ENCODE measurements around the gene PDHX. TPM values are rescaled to one million over a fixed set of nuclear protein-coding genes. Genes with fewer than 3 reads are reported as not detected.
"Not testable (repeated sequence)": the region's sequence is repeated elsewhere in the genome, so short reads cannot be mapped to it uniquely, and the experiment has no call there.

The PDHX gene
- polyA plus RNA-seq, 3 donors = 37.6 to 41.9 (median 40.0) TPM

GRCh38 chr11:34909955-34910354 lies 6.5 kb upstream of the PDHX start:
- DNase-seq (ENCODE audit: low read depth in 3 of 3, low spot score in 2 of 3) = no peak

- DNase-seq (ENCODE audit: low read depth in 3 of 3, low spot score in 2 of 3) = no peak
Measured at GRCh38 chr11:34910817-34911216, 5.6 kb upstream of the PDHX start.

GRCh38 chr11:34911676-34912075 lies 4.7 kb upstream of the PDHX start:
- no peak for DNase-seq (ENCODE audit: low read depth in 3 of 3, low spot score in 2 of 3)

GRCh38 chr11:34913556-34913955 lies 2.9 kb upstream of the PDHX start:
- DNase-seq (ENCODE audit: low read depth in 3 of 3, low spot score in 2 of 3) = not testable (repeated sequence)

GRCh38 chr11:34915136-34916014 lies 1.0 kb upstream of the PDHX start:
- DNase-seq (ENCODE audit: low read depth in 3 of 3, low spot score in 2 of 3) = peak in 2 of 3 donors; percentile 29 to 52

DNA sequence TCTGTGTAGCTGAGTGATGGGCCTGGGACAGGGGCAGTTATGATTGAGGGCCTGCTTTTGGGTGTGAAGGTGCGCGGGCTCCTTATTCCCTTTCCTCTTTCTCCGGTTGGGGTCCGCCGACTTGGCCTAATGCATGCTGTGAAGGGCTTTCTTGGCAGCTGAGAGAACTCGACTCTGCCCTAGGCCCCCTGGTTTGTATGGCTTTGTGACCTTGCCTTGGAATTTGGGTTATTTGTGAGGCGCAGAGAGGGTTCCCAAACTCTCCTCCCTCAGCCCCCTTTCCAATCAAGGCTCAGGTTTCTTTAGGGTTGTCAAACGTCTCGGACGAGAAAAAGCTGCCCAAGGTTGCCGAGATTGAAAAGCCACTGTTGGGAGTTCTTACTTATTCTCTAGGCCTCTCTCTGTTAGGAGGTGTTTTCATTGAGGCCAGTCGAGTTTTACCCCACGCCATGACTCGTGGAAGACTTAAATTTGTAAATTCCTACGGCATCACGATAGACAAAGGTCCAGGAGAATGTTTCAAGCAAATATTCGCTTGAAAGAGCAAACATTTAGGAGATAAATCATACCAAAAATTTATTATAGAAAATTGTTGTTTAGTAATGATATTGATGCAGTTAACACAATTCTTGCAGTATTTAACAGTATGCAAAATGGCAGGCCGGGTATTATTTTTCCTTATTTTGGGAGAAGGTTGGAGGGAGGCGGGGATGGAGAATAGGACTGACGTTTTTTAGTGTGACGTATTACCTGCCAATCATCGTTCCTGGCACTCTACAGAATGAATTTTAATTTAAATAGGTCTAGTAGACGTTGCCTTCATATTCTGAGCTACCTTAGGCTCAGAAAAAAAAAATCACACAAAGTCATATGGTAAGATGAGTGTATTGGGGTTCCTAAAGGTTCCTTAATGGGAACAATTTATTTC lies 689 bp downstream of the PDHX start:
- DNase-seq (ENCODE audit: low read depth in 3 of 3, low spot score in 2 of 3) = peak; percentile 15 to 40 (median 29)

DNA sequence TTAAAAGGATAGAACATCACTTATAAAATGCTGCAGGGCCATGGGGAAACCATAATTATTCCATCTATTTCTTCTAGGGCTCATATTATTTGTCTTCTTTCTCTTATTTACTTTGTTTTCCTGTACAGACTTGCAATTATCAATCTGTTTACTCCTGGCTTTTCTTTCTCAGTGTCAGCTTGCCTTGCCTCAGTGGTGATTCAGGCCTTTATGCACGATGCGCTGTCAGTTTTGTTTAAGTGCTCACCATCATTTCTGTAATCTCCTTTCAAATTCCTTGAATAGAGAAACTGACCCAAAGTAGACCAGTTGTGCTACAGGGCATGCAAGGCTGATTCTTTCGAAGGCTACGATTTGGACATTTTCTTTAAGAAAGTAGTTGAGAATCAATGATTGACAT lies 4.7 kb downstream of the PDHX start:
- no peak for DNase-seq (ENCODE audit: low read depth in 3 of 3, low spot score in 2 of 3)

GRCh38 chr11:34924714-34925113 lies 8.3 kb downstream of the PDHX start:
- no peak for DNase-seq (ENCODE audit: low read depth in 3 of 3, low spot score in 2 of 3)

DNA sequence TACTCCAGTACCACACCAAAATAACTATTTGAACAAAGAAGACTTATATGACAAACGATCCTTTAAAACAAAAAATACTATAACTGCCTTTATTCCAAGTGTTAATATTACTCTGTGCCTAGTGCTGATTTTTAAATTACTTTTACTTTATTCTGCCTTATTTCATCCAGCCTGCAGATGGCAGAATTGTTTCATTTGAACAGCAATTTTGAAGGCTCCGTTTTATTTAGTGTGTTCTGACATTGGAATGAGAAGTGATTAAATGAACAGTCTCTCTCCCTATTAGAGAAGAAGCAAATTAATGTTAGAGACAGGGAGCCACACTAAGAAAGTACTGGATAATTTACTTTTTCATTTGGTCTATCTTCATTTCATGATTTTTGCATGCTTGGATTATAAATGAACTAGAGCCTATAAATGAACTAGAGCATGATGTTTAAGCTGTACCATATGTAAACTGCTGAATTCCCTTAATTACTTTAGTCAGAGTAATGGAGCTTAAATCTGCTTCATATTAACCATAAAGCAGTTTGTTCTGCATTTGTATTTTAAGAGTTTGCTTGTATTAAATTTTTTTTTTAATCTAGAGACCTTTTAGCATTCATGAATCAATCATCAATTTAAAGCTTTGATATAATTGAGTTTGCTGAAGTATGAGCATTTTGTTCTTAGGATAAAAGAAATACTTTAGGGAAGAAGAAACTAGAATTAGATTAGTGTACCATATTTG lies 9.8 kb downstream of the PDHX start:
- peak; percentile 29 to 45 (median 39) for DNase-seq (ENCODE audit: low read depth in 3 of 3, low spot score in 2 of 3)

DNA sequence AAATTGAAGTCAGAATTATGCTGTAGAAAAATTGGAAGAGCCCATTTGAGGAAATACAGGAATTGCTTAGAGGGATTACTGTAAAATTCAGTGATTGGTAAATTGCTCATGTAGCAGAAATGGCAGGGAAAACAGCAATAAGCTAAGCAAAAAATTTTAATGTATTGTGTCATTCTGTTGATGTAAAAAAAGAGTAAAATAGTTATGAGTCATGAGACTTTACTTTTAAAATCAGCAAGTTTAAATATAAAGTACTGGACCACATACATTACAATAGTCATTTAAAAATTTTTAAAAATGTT lies 10.4 kb downstream of the PDHX start:
- no peak for DNase-seq (ENCODE audit: low read depth in 3 of 3, low spot score in 2 of 3)

DNA sequence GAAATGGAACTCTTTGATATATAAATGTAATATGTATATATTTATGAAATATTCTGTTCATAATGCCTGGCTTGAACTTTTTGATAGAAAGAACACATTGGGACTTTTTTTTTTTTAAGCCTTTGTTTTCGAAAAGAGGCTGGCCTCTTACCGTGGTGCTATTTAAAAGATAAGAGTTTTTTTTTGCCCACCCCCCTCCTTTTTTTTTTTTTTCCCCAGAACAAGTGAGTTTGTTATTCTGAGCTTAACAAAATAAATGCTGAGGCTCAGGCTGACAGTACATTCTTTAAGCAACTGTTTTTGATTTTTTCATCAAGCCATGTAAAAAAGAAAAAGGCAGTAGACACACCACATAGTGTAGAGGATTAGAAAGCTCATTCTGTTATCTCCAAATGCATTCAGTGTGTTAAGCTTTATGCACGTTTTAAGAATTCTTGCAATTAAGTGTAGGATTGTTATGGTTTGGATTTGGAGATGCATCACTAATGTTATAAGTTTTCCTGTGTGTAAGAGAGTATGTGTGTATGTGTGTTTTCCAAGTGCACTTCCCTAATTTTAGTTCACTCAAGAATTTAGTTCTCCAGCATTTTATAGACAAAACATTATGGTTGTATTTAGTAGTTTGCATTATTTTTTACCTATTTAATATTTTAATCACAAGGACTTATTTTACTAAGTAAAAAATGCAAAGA lies 12.0 kb downstream of the PDHX start:
- DNase-seq (ENCODE audit: low read depth in 3 of 3, low spot score in 2 of 3) = no peak

DNA sequence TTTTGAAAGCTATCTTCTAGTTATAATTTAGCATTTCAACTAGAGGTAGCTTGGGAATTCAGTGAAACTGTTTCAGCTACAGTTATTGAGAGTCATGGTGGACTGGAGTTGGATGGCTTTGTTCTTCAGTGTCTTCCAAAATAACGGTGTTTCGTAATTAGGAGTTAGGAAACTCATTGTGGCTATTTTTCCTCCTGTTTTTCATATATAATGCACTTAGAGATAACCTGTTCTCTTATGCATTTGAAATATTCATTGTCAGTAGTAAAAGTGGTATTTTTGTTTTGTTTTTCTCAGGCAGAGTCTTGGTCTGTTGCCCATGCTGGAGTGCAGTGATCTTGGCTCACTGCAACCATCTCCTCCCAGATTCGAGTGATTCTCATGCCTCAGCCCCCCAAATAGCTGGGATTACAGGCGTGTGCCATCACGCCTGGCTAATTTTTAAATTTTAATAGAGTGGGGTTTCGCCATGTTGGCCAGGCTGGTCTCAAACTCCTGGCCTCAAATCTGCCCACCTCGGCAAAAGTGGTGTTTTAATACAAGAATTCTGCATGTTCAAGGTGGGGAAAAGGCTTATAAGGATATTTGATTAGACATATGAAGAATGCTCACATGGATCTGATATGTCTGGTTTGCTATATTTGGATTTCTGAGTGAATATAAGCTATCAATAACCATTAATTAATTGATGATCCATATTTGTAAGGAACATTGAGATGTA lies 12.7 kb downstream of the PDHX start:
- no peak for DNase-seq (ENCODE audit: low read depth in 3 of 3, low spot score in 2 of 3)

GRCh38 chr11:34929794-34930763 lies 13.7 kb downstream of the PDHX start:
- no peak for DNase-seq (ENCODE audit: low read depth in 3 of 3, low spot score in 2 of 3)

- DNase-seq (ENCODE audit: low read depth in 3 of 3, low spot score in 2 of 3) = no peak
Measured at GRCh38 chr11:34936945-34937629, 20.7 kb downstream of the PDHX start.

DNA sequence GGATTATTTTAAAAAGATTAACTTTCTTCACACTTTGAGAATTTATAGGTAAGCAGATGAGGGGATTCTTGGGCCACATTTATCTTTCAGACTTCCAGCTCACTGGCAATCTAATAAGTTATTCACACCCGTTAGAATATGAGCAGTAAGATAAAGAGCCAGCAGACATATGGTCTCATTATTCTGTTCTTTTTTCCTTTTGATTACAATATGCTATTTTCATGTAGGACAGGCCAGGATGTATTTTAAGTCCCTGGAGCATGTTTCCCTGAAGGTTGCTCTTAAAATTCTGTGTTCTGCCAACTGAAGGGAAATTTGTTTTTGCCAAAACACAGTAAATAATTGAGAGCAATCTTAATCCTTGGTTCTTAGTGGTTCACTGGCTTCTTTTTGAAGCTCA lies 22.2 kb downstream of the PDHX start:
- no peak for DNase-seq (ENCODE audit: low read depth in 3 of 3, low spot score in 2 of 3)

DNA sequence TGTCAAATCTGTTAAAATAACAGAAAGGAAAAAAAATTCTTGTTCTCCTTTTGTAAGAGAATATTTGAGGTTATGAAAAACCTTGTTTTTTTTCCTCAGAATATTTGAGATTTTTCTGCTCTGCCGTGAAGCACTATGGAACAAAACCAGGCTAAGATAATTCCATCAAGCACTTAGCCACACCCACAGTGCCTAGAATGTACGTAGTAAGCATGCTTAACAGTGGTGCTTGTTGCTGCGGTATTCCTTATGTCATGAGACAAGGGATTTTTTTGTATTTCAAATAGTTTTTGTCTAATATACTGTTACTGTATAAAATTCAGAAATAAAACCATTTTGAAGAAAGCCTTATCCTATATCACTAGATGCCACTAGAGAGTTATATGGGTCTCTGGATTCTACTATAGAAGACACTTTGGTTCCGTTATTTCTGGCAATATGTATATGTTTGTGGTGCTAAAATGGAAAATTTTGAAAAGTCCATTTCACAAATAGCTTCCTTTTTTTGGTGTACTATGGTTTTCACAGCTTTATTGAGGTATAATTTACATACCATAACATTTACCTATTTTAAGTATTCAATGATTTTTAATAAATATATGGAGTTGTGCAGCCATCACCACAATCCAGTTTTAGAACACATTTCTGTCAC lies 23.7 kb downstream of the PDHX start:
- no peak for DNase-seq (ENCODE audit: low read depth in 3 of 3, low spot score in 2 of 3)

DNA sequence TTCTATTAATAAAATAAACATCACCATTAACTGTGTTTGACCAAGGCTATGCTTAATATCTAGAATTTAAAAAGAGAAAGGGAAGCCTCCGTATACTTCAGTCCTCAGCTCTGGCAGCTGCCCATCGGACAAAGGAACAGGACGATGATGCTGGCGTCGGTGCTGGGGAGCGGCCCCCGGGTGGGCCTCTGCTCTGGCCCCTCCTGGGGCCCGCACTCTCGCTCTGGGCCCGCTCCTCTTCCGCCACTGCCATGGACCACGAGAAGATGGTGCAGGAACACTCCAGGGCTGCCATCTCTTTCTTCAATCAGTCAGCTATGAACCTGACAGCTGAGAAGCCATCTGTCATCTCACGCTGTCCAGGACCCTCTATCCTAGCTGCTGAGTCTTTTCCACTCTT lies 25.3 kb downstream of the PDHX start:
- no peak for DNase-seq (ENCODE audit: low read depth in 3 of 3, low spot score in 2 of 3)

- DNase-seq (ENCODE audit: low read depth in 3 of 3, low spot score in 2 of 3) = no peak
Measured at GRCh38 chr11:34944692-34945091, 28.3 kb downstream of the PDHX start.
